ENCODE results near the gene CCDC188.
A peak's percentile ranks its signal among the peaks of the same experiment; 100 is the strongest.

Gene CCDC188

DNA sequence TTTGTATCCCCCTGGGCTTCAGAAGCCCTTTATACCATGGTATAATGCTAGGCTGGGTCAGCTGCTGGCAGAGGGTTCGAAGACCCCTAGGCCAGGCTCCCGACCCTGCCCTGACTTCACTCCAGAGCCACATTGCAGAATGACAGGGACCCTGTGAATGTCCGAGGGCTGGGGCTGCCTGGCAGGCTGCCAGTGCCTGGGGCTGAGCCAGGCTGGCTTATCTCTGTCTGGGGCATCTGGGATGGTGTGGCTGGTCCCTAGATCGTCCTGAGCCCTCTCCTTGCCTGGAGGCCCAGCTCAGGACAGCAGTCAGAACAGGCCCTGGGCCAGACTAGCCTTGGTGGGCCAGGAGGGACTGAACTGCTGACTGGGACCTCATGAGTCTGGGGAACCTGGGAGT lies 15.6 kb downstream of the CCDC188 start:
- DNase-seq (ENCODE audit: extremely low spot score): no peak
- TF ChIP-seq HDGF (IDR thresholded peaks at IDR 0.05; ENCODE audit: borderline replicate concordance) (no peak), SUZ12 (IDR thresholded peaks at IDR 0.05) (no peak), FOXA1 (IDR thresholded peaks at IDR 0.05) (no peak), LEF1 (IDR thresholded peaks at IDR 0.05; ENCODE audit: borderline replicate concordance) (no peak), FOXK2 (IDR thresholded peaks at IDR 0.05) (no peak), CTBP1 (IDR thresholded peaks at IDR 0.05; ENCODE audit: borderline replicate concordance) (no peak), BHLHE40 (IDR thresholded peaks at IDR 0.05; ENCODE audit: borderline replicate concordance) (no peak), ZNF384 (IDR thresholded peaks at IDR 0.05) (no peak), SP1 (IDR thresholded peaks at IDR 0.05) (no peak), ELF4 (IDR thresholded peaks at IDR 0.05) (no peak), ARNT (IDR thresholded peaks at IDR 0.05) (no peak), TARDBP (IDR thresholded peaks at IDR 0.05) (no peak), FOXM1 (IDR thresholded peaks at IDR 0.05; ENCODE audit: borderline replicate concordance) (no peak), NFRKB (IDR thresholded peaks at IDR 0.05) (no peak), L3MBTL2 (conservative IDR thresholded peaks at IDR 0.05) (no peak)
- TF ChIP-seq, protein P1, sequence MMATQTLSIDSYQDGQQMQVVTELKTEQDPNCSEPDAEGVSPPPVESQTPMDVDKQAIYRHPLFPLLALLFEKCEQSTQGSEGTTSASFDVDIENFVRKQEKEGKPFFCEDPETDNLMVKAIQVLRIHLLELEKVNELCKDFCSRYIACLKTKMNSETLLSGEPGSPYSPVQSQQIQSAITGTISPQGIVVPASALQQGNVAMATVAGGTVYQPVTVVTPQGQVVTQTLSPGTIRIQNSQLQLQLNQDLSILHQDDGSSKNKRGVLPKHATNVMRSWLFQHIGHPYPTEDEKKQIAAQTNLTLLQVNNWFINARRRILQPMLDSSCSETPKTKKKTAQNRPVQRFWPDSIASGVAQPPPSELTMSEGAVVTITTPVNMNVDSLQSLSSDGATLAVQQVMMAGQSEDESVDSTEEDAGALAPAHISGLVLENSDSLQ (IDR thresholded peaks at IDR 0.05): no peak
- CTCF ChIA-PET: no interaction called here
- POLR2A ChIA-PET: interaction anchor here (0.8 kb wide), 1 partner anchor 19 kb away, joined by 3 read pairs; the partner anchor contains the start of gene RANBP1

DNA sequence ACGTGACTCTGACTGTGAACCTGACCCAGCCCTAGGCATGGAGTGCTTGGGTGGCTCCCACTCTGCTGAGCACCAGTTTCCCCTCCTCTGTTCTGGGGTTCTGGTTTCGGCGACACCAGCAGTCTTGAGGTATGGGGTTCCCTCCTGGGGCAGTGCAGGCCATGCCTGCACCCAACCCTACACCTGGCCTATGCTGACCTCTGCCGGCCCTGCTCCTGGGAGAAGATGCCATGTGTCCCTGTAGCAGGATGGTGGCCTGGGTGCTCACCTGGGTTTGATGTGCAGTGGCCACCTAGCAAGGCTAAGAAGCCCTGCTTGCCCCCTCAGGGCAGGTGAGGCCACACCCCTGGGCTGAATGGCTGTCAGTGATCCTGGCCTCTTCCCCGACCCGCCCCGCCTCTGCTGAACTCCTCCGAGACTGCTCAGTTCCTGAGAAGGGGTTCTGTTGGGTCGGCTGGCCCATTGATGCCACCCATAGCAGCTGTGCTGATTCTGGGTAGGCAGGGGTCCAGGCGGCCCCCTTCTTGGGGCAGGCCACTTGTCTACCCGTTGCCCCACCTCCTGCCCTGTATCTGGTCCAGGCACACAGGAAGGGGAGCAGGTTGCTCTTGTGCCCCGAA lies 16.8 kb downstream of the CCDC188 start:
- POLR2A ChIA-PET: no interaction called here
- CTCF ChIA-PET: no interaction called here
- DNase-seq (ENCODE audit: extremely low spot score): no peak
- TF ChIP-seq ARNT (IDR thresholded peaks at IDR 0.05): no peak
- TF ChIP-seq CTBP1 (IDR thresholded peaks at IDR 0.05; ENCODE audit: borderline replicate concordance): no peak
- TF ChIP-seq HDGF (IDR thresholded peaks at IDR 0.05; ENCODE audit: borderline replicate concordance): no peak
- no peak for TF ChIP-seq FOXK2 (IDR thresholded peaks at IDR 0.05)
- TF ChIP-seq ZNF384 (IDR thresholded peaks at IDR 0.05): no peak
- TF ChIP-seq SUZ12 (IDR thresholded peaks at IDR 0.05): no peak
- TF ChIP-seq NFRKB (IDR thresholded peaks at IDR 0.05): no peak
- TF ChIP-seq FOXM1 (IDR thresholded peaks at IDR 0.05; ENCODE audit: borderline replicate concordance): no peak
- TF ChIP-seq FOXA1 (IDR thresholded peaks at IDR 0.05): no peak
- TF ChIP-seq, protein P1 (IDR thresholded peaks at IDR 0.05): no peak
- no peak for TF ChIP-seq SP1 (IDR thresholded peaks at IDR 0.05)
- no peak for TF ChIP-seq ELF4 (IDR thresholded peaks at IDR 0.05)
- no peak for TF ChIP-seq BHLHE40 (IDR thresholded peaks at IDR 0.05; ENCODE audit: borderline replicate concordance)
- TF ChIP-seq LEF1 (IDR thresholded peaks at IDR 0.05; ENCODE audit: borderline replicate concordance): no peak
- no peak for TF ChIP-seq TARDBP (IDR thresholded peaks at IDR 0.05)

DNA sequence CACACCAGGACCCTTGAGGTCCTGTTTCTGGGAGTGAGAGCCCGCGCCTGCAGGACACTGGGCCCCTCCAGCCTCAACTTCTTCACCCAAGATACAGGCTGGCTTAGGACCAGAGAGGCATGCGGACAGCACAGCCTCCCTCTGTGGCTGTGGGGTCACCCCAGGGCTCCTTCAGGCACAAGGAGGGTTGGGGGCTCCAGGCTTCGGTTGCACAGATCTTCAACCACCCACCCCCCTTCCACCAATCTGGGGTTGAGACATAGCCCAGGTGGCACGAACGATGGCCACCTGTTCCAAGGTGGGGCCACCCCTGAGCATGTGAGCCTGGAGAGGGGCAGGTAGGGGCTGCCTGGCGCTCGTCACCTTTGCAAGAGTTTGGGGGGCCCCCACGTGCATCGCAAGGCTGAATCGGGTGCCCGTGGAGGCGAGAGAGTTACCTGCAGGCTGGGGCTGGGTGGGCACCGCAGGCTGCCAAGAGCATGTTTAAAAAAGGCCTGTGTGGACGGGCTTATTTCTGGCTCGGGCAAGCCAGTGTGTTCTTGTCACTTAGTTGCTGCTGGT lies 18.1 kb downstream of the CCDC188 start:
- POLR2A ChIA-PET: no interaction called here
- CTCF ChIA-PET: no interaction called here
- no peak for DNase-seq (ENCODE audit: extremely low spot score)
- TF ChIP-seq, protein P1 (IDR thresholded peaks at IDR 0.05): no peak
- TF ChIP-seq ELF4 (IDR thresholded peaks at IDR 0.05): no peak
- peak; percentile 11; the same call in 1 of the 2 replicates for TF ChIP-seq HDGF (IDR thresholded peaks at IDR 0.05; ENCODE audit: borderline replicate concordance)

DNA sequence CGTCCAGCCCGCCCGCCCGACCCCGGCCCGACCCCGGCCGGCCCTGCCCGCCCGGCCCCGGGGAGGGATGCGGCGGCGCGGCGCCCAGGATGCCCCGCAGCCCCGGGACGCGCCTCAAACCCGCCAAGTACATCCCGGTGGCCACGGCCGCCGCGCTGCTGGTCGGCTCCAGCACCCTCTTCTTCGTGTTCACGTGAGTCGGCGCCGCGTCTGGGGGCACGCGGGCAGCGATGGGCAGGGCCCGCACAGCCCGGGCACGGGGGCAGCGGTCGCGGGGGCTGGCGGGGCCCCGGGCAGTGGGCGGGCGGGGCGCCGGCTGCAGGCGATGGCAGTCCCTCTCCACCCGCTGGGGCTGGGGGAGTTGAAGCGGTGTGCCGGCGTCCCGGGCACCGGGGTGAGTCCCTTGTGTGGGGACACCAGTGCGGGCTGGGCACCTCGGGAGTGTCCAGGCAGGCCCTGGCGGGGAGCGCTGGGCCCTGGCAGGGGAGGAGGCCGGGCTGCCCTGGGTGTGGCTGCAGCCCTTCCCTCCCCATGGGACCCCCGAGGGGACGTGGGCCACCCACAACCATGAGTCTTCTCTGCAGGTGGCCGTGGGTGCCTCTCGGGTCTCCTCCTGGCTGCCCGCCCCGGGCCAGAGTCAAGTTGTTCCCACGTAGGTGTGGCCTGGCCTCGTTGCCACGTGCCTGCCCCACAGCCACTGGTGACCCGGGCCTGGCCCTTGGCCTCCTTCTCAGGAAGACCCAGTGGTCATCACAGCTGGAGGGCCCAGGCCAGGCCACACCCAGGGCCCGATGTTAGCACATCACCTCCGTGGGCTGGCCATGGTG lies 18.8 kb downstream of the CCDC188 start:
- POLR2A ChIA-PET: no interaction called here
- peak; percentile 42 for DNase-seq (ENCODE audit: extremely low spot score)
- TF ChIP-seq FOXM1 (IDR thresholded peaks at IDR 0.05; ENCODE audit: borderline replicate concordance) (no peak), HDGF (IDR thresholded peaks at IDR 0.05; ENCODE audit: borderline replicate concordance) (peak; percentile 70; the same call in 1 of the 2 replicates), L3MBTL2 (conservative IDR thresholded peaks at IDR 0.05) (peak; percentile 79)
- CTCF ChIA-PET: no interaction called here

DNA sequence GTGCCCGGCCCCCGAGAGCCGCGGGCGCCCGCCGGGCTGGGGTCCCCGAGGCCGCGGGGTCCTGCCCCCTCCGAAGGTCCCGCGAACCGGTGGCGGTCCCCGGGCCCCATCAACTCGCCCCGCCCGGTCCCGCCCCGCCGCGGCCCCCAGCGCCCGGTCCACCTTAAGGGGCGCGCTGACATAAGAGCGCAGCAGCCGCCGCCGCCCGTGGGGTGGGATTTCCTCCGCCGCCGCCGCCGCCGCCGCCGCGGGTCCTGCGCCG lies 19.3 kb downstream of the CCDC188 start, which contains the start of gene ZDHHC8:
Gene ZDHHC8, plus strand, starts transcription at position 208 of the 262 bp plus-strand sequence. CDS start 144 bp downstream, outside the sequence.
- peak; percentile 60 for DNase-seq (ENCODE audit: extremely low spot score)
- POLR2A ChIA-PET: interaction anchor here (4.6 kb wide), 1 partner anchor 12 kb away, joined by 51 read pairs; the partner anchor contains the start of gene TRMT2A

More for the DNA sequence above, 19.3 kb downstream of the CCDC188 start, which contains the start of gene ZDHHC8:
- TF ChIP-seq L3MBTL2 (conservative IDR thresholded peaks at IDR 0.05) (no peak), NFRKB (IDR thresholded peaks at IDR 0.05) (no peak), FOXA1 (IDR thresholded peaks at IDR 0.05) (no peak), CTBP1 (IDR thresholded peaks at IDR 0.05; ENCODE audit: borderline replicate concordance) (no peak), SUZ12 (IDR thresholded peaks at IDR 0.05) (no peak), SP1 (IDR thresholded peaks at IDR 0.05) (no peak), TARDBP (IDR thresholded peaks at IDR 0.05) (no peak), HDGF (IDR thresholded peaks at IDR 0.05; ENCODE audit: borderline replicate concordance) (no peak), ZNF384 (IDR thresholded peaks at IDR 0.05) (no peak), FOXK2 (IDR thresholded peaks at IDR 0.05) (no peak), LEF1 (IDR thresholded peaks at IDR 0.05; ENCODE audit: borderline replicate concordance) (no peak), ELF4 (IDR thresholded peaks at IDR 0.05) (no peak), FOXM1 (IDR thresholded peaks at IDR 0.05; ENCODE audit: borderline replicate concordance) (no peak)
- TF ChIP-seq, protein P1 (IDR thresholded peaks at IDR 0.05): no peak
- CTCF ChIA-PET: no interaction called here
